Osteoblast (primary cell): ENCODE data around the gene TLL1. TPM values are rescaled to one million over a fixed set of nuclear protein-coding genes. Genes with fewer than 3 reads are reported as not detected.

ENCODE experiments used
- DNase-seq: peaks from one replicate; pipeline ENCODE4 v3.0.0; 2011; ENCODE audit warnings: low spot score, mixed read lengths; ENCODE audit not compliant: insufficient read length; ENCODE audit errors: missing footprints
- H2AFZ ChIP-seq: 2 replicates; pipeline ENCODE4 v1.6.0; 2011; ENCODE audit warnings: mild to moderate bottlenecking, low read length
- H3K27ac ChIP-seq: 2 replicates; pipeline ENCODE4 v1.5.1; 2011; ENCODE audit warnings: mild to moderate bottlenecking, low read depth, low read length, moderate library complexity
- H3K27me3 ChIP-seq: 2 replicates; pipeline ENCODE4 v1.6.0; 2012; ENCODE audit warnings: mild to moderate bottlenecking, control low read depth, inconsistent platforms, low read length, moderate library complexity; ENCODE audit not compliant: insufficient read depth
- H3K36me3 ChIP-seq: 2 replicates; pipeline ENCODE4 v1.5.1; 2011; ENCODE audit warnings: mild to moderate bottlenecking, low read length, control low read depth, moderate library complexity; ENCODE audit not compliant: insufficient read depth
- H3K4me1 ChIP-seq: 2 replicates; pipeline ENCODE4 v1.5.1; 2011; ENCODE audit warnings: mild to moderate bottlenecking, low read length, control low read depth, moderate library complexity; ENCODE audit not compliant: insufficient read depth
- H3K4me2 ChIP-seq: 2 replicates; pipeline ENCODE4 v1.6.0; 2011; ENCODE audit warnings: mild to moderate bottlenecking, low read length; ENCODE audit not compliant: insufficient read depth
- H3K4me3 ChIP-seq: fragments of 200-600 bp; sonication (generic); 3 replicates; pipeline ENCODE4 v1.5.1; 2012; ENCODE audit warnings: mild to moderate bottlenecking, low read length, inconsistent platforms; ENCODE audit not compliant: insufficient read depth
- H3K79me2 ChIP-seq: 2 replicates; pipeline ENCODE4 v1.6.0; 2012; ENCODE audit warnings: mild to moderate bottlenecking, low read length, control low read depth, inconsistent platforms; ENCODE audit not compliant: insufficient read depth
- H3K9me3 ChIP-seq: 2 replicates; pipeline ENCODE4 v1.5.1; 2011; ENCODE audit warnings: low read depth, low read length, control low read depth
- H4K20me1 ChIP-seq: 2 replicates; pipeline ENCODE4 v1.6.0; 2012; ENCODE audit warnings: mild to moderate bottlenecking, low read length, control low read depth; ENCODE audit not compliant: insufficient read depth
- total RNA-seq: library from RNA; depleted of rRNA; stranded (reverse); fragments of >200 nt; gene quantifications from 2 replicates; pipeline ENCODE4 v1.2.3, GENCODE V29; 2012
- TF ChIP-seq, protein P1 (sequence below): IDR thresholded peaks from 2 replicates; pipeline ENCODE4 v1.5.1; 2011; ENCODE audit warnings: mild to moderate bottlenecking, low read depth, low read length, moderate library complexity; ENCODE audit errors: extremely low read depth

The TLL1 gene
- total RNA-seq, 1 donor, result 0.36 TPM

DNA sequence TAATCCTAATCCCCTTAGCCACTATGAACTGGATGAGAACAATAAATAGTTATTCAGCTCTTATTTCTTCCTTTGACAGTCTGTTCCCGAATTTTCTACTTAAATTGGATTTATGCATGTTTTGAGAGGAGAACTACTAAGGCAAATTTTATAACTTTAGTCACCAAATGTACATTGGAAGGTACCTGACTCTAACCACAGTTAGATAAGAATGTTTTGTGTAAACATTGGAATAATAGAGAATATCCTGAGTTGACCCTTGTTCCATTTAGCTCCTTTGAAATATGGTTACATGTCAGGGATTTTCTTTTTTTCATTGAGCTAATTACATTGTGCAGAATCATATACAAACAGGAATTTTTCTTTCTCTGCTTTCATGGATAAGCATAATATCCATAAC is 202.6 kb downstream of the TLL1 start:
- Histone ChIP-seq H3K79me2 (no peaks in the 10 kb centered on the region), H3K4me1 (no peaks in the 10 kb centered on the region), H2AFZ (no peak overlapping the region), H3K4me3 (no peak overlapping the region), H3K27me3 (no peaks in the 10 kb centered on the region), H3K27ac (no peak overlapping the region), H3K4me2 (no peak overlapping the region), H3K36me3 (no peaks in the 10 kb centered on the region), H4K20me1 (no peaks in the 10 kb centered on the region), H3K9me3 (no peaks in the 10 kb centered on the region)
- TF ChIP-seq, protein P1, sequence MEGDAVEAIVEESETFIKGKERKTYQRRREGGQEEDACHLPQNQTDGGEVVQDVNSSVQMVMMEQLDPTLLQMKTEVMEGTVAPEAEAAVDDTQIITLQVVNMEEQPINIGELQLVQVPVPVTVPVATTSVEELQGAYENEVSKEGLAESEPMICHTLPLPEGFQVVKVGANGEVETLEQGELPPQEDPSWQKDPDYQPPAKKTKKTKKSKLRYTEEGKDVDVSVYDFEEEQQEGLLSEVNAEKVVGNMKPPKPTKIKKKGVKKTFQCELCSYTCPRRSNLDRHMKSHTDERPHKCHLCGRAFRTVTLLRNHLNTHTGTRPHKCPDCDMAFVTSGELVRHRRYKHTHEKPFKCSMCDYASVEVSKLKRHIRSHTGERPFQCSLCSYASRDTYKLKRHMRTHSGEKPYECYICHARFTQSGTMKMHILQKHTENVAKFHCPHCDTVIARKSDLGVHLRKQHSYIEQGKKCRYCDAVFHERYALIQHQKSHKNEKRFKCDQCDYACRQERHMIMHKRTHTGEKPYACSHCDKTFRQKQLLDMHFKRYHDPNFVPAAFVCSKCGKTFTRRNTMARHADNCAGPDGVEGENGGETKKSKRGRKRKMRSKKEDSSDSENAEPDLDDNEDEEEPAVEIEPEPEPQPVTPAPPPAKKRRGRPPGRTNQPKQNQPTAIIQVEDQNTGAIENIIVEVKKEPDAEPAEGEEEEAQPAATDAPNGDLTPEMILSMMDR, result no peak
- no peak for DNase-seq

DNA sequence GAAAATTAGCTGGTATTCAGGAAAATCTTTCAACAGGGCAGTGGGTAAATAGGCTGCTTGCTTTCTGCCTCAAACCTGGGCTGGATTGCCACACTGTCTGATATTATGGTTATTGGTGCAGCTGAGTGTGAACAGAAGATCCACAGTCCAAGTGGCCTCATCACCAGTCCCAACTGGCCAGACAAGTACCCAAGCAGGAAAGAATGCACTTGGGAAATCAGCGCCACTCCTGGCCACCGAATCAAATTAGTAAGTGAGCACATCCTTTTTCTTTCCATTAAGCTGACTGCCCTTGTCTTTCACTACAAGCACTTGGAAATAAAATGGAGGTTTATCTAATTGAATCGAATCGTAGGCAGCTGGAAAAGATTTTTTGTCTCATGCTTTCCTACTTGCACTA is 204.7 kb downstream of the TLL1 start:
- Histone ChIP-seq H3K27ac (no peak overlapping the region), H3K9me3 (no peaks in the 10 kb centered on the region), H3K79me2 (no peaks in the 10 kb centered on the region), H3K36me3 (no peaks in the 10 kb centered on the region), H3K4me1 (no peaks in the 10 kb centered on the region), H3K4me2 (no peak overlapping the region), H2AFZ (no peak overlapping the region), H3K27me3 (no peaks in the 10 kb centered on the region), H3K4me3 (no peak overlapping the region), H4K20me1 (no peaks in the 10 kb centered on the region)
- TF ChIP-seq, protein P1, result no peak
- DNase-seq, result no peak

DNA sequence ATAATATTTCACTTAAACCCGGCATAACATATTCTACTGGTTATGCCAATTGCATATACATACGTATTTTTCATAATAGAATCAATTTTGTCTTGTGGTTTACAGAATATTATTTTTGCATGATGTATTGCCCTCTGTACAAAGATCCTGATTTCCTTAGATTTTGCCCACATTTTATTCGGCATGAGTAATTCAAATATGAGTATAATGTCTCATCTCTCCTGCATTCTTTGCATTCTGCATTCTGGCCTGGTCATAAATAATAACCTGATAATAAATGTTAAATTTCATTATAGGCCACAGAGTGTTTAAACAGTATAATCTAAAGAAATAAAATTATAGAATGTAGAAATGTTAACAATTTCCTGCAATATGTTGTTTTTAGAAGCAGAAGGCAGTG is 205.3 kb downstream of the TLL1 start:
- H2AFZ ChIP-seq, result no peak overlapping the region
- H3K4me1 ChIP-seq, result no peaks in the 10 kb centered on the region
- no peak overlapping the region for H3K4me2 ChIP-seq

DNA sequence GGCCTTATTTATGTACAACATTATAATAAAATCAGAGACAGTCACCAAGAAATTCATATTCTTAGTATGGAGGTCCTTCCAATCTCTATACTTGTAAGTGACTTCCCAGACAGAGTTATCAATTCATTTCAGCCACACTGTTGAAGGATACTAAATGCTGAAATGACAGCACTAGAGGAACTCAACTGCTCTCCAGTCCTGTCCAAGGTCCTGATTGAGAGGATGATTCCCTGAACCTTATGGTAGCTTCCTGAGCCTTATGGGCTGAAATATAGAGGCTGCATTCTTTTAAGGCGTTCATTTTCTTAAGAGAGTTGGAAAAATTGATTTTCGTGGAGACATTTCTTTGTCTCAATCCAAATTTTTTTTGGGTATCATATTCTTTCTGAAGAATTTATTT is 205.9 kb downstream of the TLL1 start:
- Histone ChIP-seq H2AFZ (no peak overlapping the region), H3K36me3 (no peaks in the 10 kb centered on the region), H3K4me1 (no peaks in the 10 kb centered on the region), H3K79me2 (no peaks in the 10 kb centered on the region), H3K9me3 (no peaks in the 10 kb centered on the region), H4K20me1 (no peaks in the 10 kb centered on the region), H3K27me3 (no peaks in the 10 kb centered on the region), H3K4me2 (no peak overlapping the region), H3K27ac (no peak overlapping the region), H3K4me3 (no peak overlapping the region)
- DNase-seq, result no peak
- TF ChIP-seq, protein P1, result no peak

More for the DNA sequence above, 205.3 kb downstream of the TLL1 start:
- no peaks in the 10 kb centered on the region for H4K20me1 ChIP-seq
- no peak overlapping the region for H3K27ac ChIP-seq
- H3K27me3 ChIP-seq, result no peaks in the 10 kb centered on the region
- no peaks in the 10 kb centered on the region for H3K79me2 ChIP-seq
- no peak overlapping the region for H3K4me3 ChIP-seq
- TF ChIP-seq, protein P1, result no peak
- DNase-seq, result no peak
- H3K9me3 ChIP-seq, result no peaks in the 10 kb centered on the region
- no peaks in the 10 kb centered on the region for H3K36me3 ChIP-seq
